ENCODE measurements around the gene UBXN1.

DNA sequence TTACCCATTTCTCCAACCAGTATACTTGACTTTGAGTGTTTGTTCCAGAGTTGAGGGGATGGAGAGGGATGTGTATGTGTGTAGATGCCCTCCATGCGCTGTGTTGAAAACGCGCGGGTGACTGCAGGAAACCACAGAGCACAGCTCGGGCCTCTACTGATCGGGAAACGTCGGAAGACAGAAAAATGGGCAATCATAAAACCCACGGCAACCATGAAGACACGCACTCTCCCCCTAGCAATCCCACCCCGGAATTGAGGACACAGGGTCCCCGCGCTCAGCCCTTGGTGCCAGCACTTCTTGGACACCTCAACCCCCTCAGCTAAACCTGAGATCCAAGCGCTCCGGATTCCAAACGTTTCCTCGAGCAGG lies 7.7 kb downstream of the UBXN1 start:
- TF ChIP-seq BHLHE40 (IDR thresholded peaks at IDR 0.05; ENCODE audit: borderline replicate concordance) (no peak), FOXM1 (IDR thresholded peaks at IDR 0.05; ENCODE audit: borderline replicate concordance) (no peak), SP1 (IDR thresholded peaks at IDR 0.05) (no peak), SUZ12 (IDR thresholded peaks at IDR 0.05) (no peak), FOXA1 (IDR thresholded peaks at IDR 0.05) (no peak), FOXK2 (IDR thresholded peaks at IDR 0.05) (no peak), PKNOX1 (IDR thresholded peaks at IDR 0.05) (no peak), ZNF384 (IDR thresholded peaks at IDR 0.05) (no peak), ELF4 (IDR thresholded peaks at IDR 0.05) (no peak), ARNT (IDR thresholded peaks at IDR 0.05) (no peak), HDGF (IDR thresholded peaks at IDR 0.05; ENCODE audit: borderline replicate concordance) (no peak), NFRKB (IDR thresholded peaks at IDR 0.05) (no peak)

All from HEK293T (cell line).